ENCODE data around the gene SRD5A2. TPM values are rescaled to one million over a fixed set of nuclear protein-coding genes. Genes with fewer than 3 reads are reported as not detected.

The SRD5A2 gene
- total RNA-seq, 1 experiment from 2014 or later = 0.02 TPM

Other genes with a start within 250 kb of the SRD5A2 start
- 0.03 TPM in 1 of 2 replicates, not detected in the other for gene XDH, start 166.2 kb downstream of the SRD5A2 start, total RNA-seq (2014; rRNA removed; shearing (Covaris generic))

All from SJCRH30 (cell line).